ENCODE data around the gene CYP2B6. TPM values are rescaled to one million over a fixed set of nuclear protein-coding genes. Genes with fewer than 3 reads are reported as not detected.

Gene CYP2B6
- polyA plus RNA-seq, 1 donor from 2014 or later = not detected

DNA sequence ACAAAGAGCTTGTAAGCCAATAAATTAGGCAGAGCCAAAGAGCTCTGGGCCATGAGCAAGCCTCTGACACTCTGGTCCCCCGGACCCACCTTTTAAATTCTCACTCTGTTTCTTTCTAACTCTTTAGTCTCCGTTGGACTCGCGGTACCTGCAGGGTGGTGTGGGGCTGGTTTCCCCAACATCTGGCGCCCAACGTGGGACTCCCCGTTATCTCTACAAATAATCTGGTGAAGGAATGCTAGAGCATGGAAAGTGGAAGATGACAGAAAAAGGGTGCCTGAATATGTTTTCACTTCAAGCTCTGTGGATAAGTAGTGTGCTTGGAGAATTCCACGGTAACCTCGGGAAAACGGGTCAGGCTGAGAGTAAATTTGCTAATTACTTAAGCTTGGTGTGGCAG is 36.5 kb upstream of the CYP2B6 start:
- no peaks in the 10 kb centered on the region for H3K27me3 ChIP-seq (ENCODE audit: insufficient read depth, low read depth, low read length)
- no peak overlapping the region for H3K27ac ChIP-seq (ENCODE audit: low read length)
- no peaks in the 10 kb centered on the region for H3K9me2 ChIP-seq (ENCODE audit: insufficient read depth, low read length)
- no peaks in the 10 kb centered on the region for H3K79me2 ChIP-seq (replicated peaks; ENCODE audit: insufficient read depth, low read length)
- H4K20me1 ChIP-seq (ENCODE audit: insufficient read depth) = no peaks in the 10 kb centered on the region
- H3K4me2 ChIP-seq (ENCODE audit: low read length) = no peak overlapping the region
- TF ChIP-seq TAF1 (IDR thresholded peaks at IDR 0.05; ENCODE audit: low read depth) (no peak), POLR2AphosphoS5 (IDR thresholded peaks at IDR 0.05) (no peak), MXI1 (conservative IDR thresholded peaks at IDR 0.05; ENCODE audit: poor library complexity, severe bottlenecking) (no peak), EP300 (conservative IDR thresholded peaks at IDR 0.05; ENCODE audit: poor library complexity, severe bottlenecking) (no peak), SMC3 (conservative IDR thresholded peaks at IDR 0.05; ENCODE audit: poor library complexity) (no peak), EZH2 (IDR thresholded peaks at IDR 0.05; ENCODE audit: borderline replicate concordance, insufficient read depth, low read length, poor library complexity, severe bottlenecking) (no peak), RAD21 (conservative IDR thresholded peaks at IDR 0.05) (no peak)
- TF ChIP-seq, protein P1, sequence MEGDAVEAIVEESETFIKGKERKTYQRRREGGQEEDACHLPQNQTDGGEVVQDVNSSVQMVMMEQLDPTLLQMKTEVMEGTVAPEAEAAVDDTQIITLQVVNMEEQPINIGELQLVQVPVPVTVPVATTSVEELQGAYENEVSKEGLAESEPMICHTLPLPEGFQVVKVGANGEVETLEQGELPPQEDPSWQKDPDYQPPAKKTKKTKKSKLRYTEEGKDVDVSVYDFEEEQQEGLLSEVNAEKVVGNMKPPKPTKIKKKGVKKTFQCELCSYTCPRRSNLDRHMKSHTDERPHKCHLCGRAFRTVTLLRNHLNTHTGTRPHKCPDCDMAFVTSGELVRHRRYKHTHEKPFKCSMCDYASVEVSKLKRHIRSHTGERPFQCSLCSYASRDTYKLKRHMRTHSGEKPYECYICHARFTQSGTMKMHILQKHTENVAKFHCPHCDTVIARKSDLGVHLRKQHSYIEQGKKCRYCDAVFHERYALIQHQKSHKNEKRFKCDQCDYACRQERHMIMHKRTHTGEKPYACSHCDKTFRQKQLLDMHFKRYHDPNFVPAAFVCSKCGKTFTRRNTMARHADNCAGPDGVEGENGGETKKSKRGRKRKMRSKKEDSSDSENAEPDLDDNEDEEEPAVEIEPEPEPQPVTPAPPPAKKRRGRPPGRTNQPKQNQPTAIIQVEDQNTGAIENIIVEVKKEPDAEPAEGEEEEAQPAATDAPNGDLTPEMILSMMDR (IDR thresholded peaks at IDR 0.05; ENCODE audit: poor library complexity, severe bottlenecking) = no peak
- TF ChIP-seq, protein P2, sequence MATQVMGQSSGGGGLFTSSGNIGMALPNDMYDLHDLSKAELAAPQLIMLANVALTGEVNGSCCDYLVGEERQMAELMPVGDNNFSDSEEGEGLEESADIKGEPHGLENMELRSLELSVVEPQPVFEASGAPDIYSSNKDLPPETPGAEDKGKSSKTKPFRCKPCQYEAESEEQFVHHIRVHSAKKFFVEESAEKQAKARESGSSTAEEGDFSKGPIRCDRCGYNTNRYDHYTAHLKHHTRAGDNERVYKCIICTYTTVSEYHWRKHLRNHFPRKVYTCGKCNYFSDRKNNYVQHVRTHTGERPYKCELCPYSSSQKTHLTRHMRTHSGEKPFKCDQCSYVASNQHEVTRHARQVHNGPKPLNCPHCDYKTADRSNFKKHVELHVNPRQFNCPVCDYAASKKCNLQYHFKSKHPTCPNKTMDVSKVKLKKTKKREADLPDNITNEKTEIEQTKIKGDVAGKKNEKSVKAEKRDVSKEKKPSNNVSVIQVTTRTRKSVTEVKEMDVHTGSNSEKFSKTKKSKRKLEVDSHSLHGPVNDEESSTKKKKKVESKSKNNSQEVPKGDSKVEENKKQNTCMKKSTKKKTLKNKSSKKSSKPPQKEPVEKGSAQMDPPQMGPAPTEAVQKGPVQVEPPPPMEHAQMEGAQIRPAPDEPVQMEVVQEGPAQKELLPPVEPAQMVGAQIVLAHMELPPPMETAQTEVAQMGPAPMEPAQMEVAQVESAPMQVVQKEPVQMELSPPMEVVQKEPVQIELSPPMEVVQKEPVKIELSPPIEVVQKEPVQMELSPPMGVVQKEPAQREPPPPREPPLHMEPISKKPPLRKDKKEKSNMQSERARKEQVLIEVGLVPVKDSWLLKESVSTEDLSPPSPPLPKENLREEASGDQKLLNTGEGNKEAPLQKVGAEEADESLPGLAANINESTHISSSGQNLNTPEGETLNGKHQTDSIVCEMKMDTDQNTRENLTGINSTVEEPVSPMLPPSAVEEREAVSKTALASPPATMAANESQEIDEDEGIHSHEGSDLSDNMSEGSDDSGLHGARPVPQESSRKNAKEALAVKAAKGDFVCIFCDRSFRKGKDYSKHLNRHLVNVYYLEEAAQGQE (IDR thresholded peaks at IDR 0.05; ENCODE audit: borderline replicate concordance) = no peak
- H3K36me3 ChIP-seq (ENCODE audit: insufficient read depth, low read length) = no peaks in the 10 kb centered on the region
- no peaks in the 10 kb centered on the region for H3F3A ChIP-seq (ENCODE audit: insufficient read depth, low read length, poor library complexity, severe bottlenecking)
- H2AFZ ChIP-seq (ENCODE audit: low read depth, low read length) = no peak overlapping the region
- H3K9me3 ChIP-seq (ENCODE audit: low read length) = peaks cover 6% of the 10 kb centered on the region
- H3K9ac ChIP-seq (ENCODE audit: low read length) = no peak overlapping the region
- H3K4me3 ChIP-seq (ENCODE audit: low read length) = no peak overlapping the region

DNA sequence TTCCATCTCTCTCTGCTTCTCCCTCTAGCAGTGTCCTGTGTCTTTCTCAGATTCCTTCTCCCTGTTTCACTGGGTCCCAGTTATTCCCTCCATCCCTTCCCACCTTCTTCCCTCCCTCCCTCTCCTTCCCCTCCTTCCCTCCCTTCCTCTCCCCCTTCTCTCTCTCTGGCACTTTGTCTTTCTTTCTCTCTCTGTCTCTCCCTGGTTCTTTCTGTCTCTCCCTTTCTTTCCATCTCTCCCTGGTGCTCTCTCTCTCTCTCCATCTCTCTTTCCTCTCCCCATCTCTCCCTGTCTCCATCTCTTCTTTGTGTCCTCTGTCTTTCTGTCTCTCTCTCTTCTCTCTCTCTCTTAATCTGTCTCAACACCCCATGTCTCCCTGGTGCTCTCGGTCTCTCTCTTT is 31.7 kb upstream of the CYP2B6 start:
- H3K4me3 ChIP-seq (ENCODE audit: low read length) = no peak overlapping the region
- H3K9me3 ChIP-seq (ENCODE audit: low read length) = peaks cover 3% of the 10 kb centered on the region
- H2AFZ ChIP-seq (ENCODE audit: low read depth, low read length) = no peak overlapping the region
- no peak for TF ChIP-seq POLR2AphosphoS5 (IDR thresholded peaks at IDR 0.05)
- TF ChIP-seq RAD21 (conservative IDR thresholded peaks at IDR 0.05) = no peak
- TF ChIP-seq SMC3 (conservative IDR thresholded peaks at IDR 0.05; ENCODE audit: poor library complexity) = no peak
- TF ChIP-seq, protein P2 (IDR thresholded peaks at IDR 0.05; ENCODE audit: borderline replicate concordance) = no peak
- TF ChIP-seq EP300 (conservative IDR thresholded peaks at IDR 0.05; ENCODE audit: poor library complexity, severe bottlenecking) = no peak
- TF ChIP-seq MXI1 (conservative IDR thresholded peaks at IDR 0.05; ENCODE audit: poor library complexity, severe bottlenecking) = no peak
- TF ChIP-seq TAF1 (IDR thresholded peaks at IDR 0.05; ENCODE audit: low read depth) = no peak
- TF ChIP-seq, protein P1 (IDR thresholded peaks at IDR 0.05; ENCODE audit: poor library complexity, severe bottlenecking) = no peak
- no peak for TF ChIP-seq EZH2 (IDR thresholded peaks at IDR 0.05; ENCODE audit: borderline replicate concordance, insufficient read depth, low read length, poor library complexity, severe bottlenecking)
- H3K9ac ChIP-seq (ENCODE audit: low read length) = no peak overlapping the region
- no peak overlapping the region for H3K27ac ChIP-seq (ENCODE audit: low read length)
- H3K36me3 ChIP-seq (ENCODE audit: insufficient read depth, low read length) = no peaks in the 10 kb centered on the region
- H3K79me2 ChIP-seq (replicated peaks; ENCODE audit: insufficient read depth, low read length) = no peaks in the 10 kb centered on the region
- no peaks in the 10 kb centered on the region for H4K20me1 ChIP-seq (ENCODE audit: insufficient read depth)
- H3K27me3 ChIP-seq (ENCODE audit: insufficient read depth, low read depth, low read length) = no peaks in the 10 kb centered on the region
- no peaks in the 10 kb centered on the region for H3K9me2 ChIP-seq (ENCODE audit: insufficient read depth, low read length)
- no peaks in the 10 kb centered on the region for H3F3A ChIP-seq (ENCODE audit: insufficient read depth, low read length, poor library complexity, severe bottlenecking)
- no peak overlapping the region for H3K4me2 ChIP-seq (ENCODE audit: low read length)
